KBM-7 (cell line): Measurements from ENCODE around the gene VPS29.
"Not testable (repeated sequence)": the region's sequence is repeated elsewhere in the genome, so short reads cannot be mapped to it uniquely, and the experiment has no call there.

Source experiments
- DNase-seq: peaks from one replicate; pipeline ENCODE4 v3.0.0-alpha.2; 2015
- in situ Hi-C: fragments of 300-500 bp; cut with MboI; formaldehyde crosslinking; loops from 2 replicates; pipeline ENCODE4 v1.14.3; 2020; ENCODE audit warnings: low sequenced_read_pairs, low pct_unique_long_range_greater_than_20kb, mixed read lengths

Gene VPS29

GRCh38 chr12:110530511-110530910, 28.6 kb upstream of the VPS29 start:
- no peak for DNase-seq
- in situ Hi-C loops, result no loop called here

DNA sequence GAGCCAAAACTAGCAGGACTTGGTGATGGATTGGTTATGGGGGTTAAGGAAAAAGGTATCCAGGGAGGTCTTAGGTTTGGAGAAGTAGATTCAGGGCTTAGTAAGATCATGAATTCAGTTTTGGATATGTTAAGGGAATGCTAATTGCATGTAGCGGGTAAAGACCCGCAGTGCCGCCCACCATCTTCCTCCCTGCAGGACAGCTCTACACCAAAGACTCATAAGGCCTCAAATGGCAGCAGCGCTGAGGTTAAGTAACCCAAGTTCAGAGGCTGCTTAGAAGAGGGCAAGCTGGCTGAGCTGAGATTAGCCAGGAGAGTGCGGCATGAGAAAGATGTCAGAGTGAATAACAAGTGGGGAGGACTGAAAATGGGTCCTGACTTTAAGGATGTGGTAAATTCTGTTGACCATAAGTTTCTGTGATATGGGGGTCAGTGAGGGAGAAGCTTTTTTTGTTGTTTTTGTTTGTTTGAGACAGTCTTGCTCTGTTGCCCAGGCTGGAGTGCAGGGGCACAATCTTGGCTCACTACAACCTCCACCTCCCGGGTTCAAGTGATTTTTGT, 26.4 kb upstream of the VPS29 start:
- in situ Hi-C loops, result no loop called here

DNA sequence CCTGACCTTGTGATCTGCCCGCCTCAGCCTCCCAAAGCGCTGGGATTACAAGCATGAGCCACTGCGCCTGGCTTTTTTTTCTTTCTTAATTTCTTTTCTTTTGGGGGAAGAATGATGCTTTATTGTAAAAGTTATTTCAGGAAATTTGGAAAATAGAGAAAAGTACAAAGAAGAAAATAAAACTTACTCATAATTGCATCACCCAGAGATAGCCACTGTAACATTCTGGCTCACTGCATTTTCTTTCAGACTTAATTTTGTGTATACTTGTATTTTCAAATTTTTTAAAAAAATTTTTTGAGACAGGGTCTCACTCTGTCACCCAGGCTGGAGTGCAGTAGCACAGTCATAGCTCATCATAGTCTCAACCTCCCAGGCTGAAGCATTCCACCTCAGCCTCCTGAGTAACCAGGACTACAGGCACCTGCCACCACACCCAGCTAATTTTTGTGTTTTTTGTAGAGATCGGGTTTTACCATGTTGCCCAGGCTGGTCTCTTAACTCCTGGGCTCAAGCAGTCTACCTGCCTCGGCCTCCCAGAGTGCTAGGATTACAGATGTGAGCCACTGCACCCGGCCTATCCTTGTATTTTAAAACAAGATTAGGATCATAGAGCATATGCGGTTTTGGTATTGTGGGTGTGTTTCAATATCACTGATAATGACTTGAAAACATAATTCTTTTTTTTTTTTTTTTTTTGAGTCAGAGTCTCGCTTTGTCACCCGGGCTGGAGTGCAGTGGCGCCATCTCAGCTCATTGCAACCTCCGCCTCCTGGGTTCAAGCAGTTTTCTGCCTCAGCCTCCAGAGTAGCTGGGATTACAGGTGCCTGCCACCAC, 19.2 kb upstream of the VPS29 start:
- DNase-seq, in situ Hi-C loops: not testable (repeated sequence)

More for the DNA sequence above, 26.4 kb upstream of the VPS29 start:
- DNase-seq, result no peak

GRCh38 chr12:110518014-110518413, 16.1 kb upstream of the VPS29 start:
- DNase-seq, in situ Hi-C loops: not testable (repeated sequence)

DNA sequence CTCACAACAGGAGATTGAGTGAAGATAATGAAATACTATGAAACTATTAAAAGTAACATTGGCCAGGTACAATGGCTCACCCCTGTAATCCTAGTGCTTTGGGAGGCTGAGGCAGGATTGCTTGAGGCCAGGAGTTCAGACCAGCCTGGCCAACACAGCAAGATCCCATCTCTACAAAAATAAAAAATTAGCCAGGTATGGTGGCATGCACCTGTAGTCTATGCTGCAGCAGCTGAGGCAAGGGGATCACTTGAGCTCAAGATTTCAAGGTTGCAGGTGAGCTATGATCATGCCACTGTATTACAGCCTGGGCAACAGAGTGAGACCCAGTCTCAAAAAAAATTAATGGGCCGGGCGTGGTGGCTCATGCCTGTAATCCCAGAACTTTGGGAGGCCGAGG, 15.1 kb upstream of the VPS29 start:
- in situ Hi-C loops, result no loop called here
- no peak for DNase-seq

GRCh38 chr12:110514363-110514762, 12.5 kb upstream of the VPS29 start:
- no peak for DNase-seq
- in situ Hi-C loops, result no loop called here

DNA sequence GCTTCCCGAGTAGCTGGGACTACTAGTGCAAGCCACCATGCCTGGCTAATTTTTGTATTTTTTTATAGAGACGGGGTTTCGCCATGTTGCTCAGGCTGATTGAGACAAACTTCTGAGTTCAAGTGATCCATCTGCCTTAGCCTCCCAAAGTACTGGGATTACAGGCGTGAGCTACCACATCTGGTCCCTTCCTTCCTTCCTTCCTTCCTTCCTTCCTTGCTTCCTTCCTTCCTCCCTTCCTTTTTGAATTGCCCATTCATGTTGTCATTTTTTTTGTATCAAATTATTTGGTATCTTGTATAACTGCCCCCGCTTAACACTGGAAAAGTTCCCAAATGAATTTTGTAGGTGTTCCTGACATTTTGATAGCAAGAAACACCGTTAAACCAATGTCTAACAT, 11.9 kb upstream of the VPS29 start:
- in situ Hi-C loops, result no loop called here
- no peak for DNase-seq

DNA sequence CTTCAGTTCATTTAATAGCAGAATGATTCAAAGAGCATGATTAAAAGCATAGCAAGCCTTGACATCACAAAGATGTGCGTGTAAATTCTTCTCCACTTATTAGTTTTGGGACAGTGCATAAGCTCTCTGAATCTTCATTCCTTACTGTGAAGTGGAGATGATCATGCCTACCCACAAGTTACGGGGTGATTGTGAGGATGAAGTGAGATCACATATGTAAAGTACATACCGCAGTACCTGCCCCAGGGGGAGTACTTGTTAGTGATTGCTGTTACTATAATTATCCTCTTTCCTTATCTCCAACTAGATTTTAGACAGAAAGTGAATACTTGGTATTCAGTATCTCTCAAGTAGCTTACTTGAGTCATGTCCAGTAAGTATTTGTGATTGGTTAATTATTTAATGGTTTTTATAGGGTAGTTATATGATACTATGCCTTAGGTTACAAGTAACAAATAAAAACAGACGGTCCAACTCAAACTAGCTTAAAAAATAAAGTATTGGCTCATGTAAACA, 6.2 kb upstream of the VPS29 start:
- DNase-seq, result no peak
- in situ Hi-C loops, result no loop called here

- in situ Hi-C loops, result no loop called here
- DNase-seq, result no peak
Measured at GRCh38 chr12:110505332-110505731, 3.4 kb upstream of the VPS29 start.

- no peak for DNase-seq
- in situ Hi-C loops, result no loop called here
Measured at GRCh38 chr12:110503432-110503831, 1.5 kb upstream of the VPS29 start.

DNA sequence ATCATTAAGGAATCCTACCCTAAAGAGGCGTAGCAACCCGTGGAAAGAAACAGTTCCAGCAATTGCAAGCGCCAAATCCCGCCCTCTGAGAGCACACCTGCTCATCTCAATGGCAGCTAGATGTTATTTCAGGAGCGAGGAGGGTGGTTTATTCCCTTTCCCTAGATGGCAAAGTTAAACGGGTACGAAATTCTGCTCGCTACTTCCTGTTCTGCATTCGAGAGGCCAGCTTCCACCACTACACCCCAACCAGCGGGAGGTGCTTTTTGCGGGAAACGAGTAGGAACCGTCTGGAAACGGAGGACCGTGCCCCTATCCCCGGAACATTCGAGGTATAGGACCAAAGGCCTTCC, 536 bp downstream of the VPS29 start:
- peak; percentile 82 for DNase-seq
- in situ Hi-C loops, result no loop called here

GRCh38 chr12:110498984-110499706, 2.8 kb downstream of the VPS29 start:
- in situ Hi-C loops, result no loop called here
- DNase-seq, result peak; percentile 50

DNA sequence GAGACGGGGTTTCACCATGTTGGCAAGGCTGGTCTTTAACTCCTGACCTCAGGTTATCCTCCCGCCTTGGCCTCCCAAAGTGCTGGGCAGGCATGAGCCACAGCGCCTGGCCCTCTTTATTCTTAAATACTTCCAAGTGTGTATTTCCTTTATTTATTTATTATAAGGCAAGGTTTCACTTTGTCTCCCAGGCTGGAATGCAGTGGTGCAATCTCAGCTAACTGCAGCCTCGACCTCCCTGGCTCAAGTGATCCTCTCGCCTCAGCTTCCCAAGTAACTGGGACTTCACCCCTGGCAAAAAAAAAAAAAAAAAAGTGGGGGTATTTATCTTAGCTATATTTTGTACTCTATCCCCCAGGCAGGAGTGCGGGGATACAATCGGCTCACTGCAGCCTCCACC, 26.5 kb downstream of the VPS29 start:
- no peak for DNase-seq
- in situ Hi-C loops, result no loop called here

DNA sequence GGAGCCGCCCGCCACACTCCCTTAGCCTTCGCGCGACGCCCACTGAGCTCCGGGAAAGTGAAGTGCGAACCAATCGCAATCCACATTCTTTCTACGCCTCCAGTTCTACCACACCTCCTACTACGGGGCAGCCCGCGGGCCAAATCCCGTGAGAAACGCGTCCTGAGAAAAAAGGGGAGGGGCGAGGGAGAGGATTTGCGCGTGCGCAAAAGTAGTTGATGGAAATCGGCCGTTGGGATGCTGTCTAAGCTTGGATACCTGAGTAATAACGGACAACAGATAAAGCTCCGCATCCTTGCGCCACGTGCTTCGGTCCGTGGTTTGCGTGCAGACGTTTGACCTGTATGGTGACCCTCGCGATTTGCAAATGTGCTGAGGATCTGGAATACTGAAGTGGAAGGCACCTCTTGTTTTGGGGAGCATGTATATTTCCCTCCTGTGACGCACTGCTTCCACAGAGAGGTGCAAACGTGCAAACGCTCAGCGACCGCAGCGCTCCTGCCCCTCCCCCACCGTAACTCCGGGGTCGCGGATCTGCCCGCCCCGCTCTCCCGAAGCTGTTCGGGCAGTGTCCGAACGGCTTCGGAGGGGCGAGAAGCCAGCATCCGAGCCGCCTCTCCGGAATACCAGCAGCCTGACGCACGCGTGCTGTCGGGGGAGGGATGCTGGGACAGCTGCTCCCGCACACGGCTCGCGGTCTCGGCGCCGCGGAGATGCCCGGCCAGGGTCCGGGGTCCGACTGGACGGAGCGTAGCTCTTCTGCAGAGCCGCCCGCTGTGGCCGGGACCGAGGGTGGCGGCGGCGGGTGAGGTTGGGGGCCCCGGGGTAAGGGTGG, 33.5 kb downstream of the VPS29 start, which contains the start of the genes FAM216A and GPN3:
Gene FAM216A (plus strand): TSS at position 632 of the 835 bp plus-strand sequence. CDS start 31 bp downstream, at position 663.
Gene GPN3 (minus strand): TSS at position 44 of the 835 bp plus-strand sequence. CDS start 54 bp downstream, outside the sequence.
- DNase-seq, result peak; percentile 99
- in situ Hi-C loops, result no loop called here

- no peak for DNase-seq
- in situ Hi-C loops, result no loop called here
Measured at GRCh38 chr12:110467847-110468213, 34.1 kb downstream of the VPS29 start.

DNA sequence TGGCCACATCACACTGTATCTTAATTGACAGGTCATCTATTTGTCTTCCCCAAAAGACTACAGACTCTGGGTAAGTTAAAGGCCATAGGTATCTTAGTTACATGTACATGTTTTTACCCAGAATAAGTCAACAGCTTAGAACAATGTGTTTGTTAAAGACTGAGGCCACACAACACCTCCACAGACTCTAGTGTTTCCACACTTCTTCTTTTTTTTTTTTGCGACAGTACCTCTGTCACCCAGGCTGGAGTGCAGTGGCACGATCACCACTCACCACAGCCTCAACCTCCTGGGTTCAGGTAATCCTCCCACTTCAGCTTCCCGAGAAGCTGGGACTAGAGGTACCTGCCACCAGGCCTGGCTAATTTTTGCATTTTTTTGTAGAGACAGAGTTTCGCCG, 35.1 kb downstream of the VPS29 start:
- in situ Hi-C loops, result no loop called here
- DNase-seq, result peak; percentile 44

- in situ Hi-C loops, DNase-seq: not testable (repeated sequence)
Measured at GRCh38 chr12:110465765-110466164, 36.1 kb downstream of the VPS29 start.

DNA sequence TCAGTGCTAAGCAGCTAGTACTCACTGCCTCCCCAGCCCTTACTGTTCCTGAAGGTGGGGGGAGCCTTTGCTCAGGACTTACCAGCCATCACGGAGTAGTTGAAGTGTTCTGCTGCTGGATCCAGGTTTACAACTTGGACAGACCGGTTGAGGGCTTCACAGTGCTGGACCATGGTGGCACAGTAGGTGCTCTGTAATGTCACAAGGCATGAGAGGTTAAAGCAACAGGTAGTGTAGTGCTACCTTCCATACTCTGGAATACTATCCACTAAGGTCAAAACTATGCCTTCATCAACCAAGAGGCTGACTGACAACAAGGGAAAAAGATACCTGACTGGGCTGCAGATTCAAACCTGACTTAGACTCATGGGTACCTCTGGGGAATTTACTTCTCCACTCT, 36.9 kb downstream of the VPS29 start:
- in situ Hi-C loops, result no loop called here
- DNase-seq, result no peak

- DNase-seq, in situ Hi-C loops: not testable (repeated sequence)
Measured at GRCh38 chr12:110461189-110461588, 40.7 kb downstream of the VPS29 start.
